Measurements from ENCODE around the gene ORMDL2.
A peak's percentile ranks its signal among the peaks of the same experiment; 100 is the strongest.

Gene ORMDL2

GRCh38 chr12:55840581-55841351 is 22.9 kb downstream of the ORMDL2 start:
- TF ChIP-seq CTCF (IDR thresholded peaks at IDR 0.05; ENCODE audit: control insufficient read depth, insufficient read depth, low read depth, low read length, missing control alignments): no peak
- no peak overlapping the region for H3K4me3 ChIP-seq (ENCODE audit: control insufficient read depth, low read depth, low read length)
- DNase-seq (ENCODE audit: low read depth): no peak

GRCh38 chr12:55842681-55843429 is 25.0 kb downstream of the ORMDL2 start, which contains the start of gene MMP19:
MMP19 (minus strand) TSS chr12:55842936; CDS start chr12:55842830, 106 bp downstream.
- no peak for TF ChIP-seq CTCF (IDR thresholded peaks at IDR 0.05; ENCODE audit: control insufficient read depth, insufficient read depth, low read depth, low read length, missing control alignments)
- H3K4me3 ChIP-seq (ENCODE audit: control insufficient read depth, low read depth, low read length): peak within 1 kb of the TSS; percentile 74
- peak; percentile 34 for DNase-seq (ENCODE audit: low read depth)

- DNase-seq (ENCODE audit: low read depth): no peak
- H3K4me3 ChIP-seq (ENCODE audit: control insufficient read depth, low read depth, low read length): no peak overlapping the region
- TF ChIP-seq CTCF (IDR thresholded peaks at IDR 0.05; ENCODE audit: control insufficient read depth, insufficient read depth, low read depth, low read length, missing control alignments): no peak
These were observed 25.6 kb downstream of the ORMDL2 start for GRCh38 chr12:55843431-55843830.

- no peak overlapping the region for H3K4me3 ChIP-seq (ENCODE audit: control insufficient read depth, low read depth, low read length)
- no peak for DNase-seq (ENCODE audit: low read depth)
- TF ChIP-seq CTCF (IDR thresholded peaks at IDR 0.05; ENCODE audit: control insufficient read depth, insufficient read depth, low read depth, low read length, missing control alignments): no peak
These were observed 27.1 kb downstream of the ORMDL2 start for GRCh38 chr12:55844961-55845360.

- DNase-seq (ENCODE audit: low read depth): no peak
- TF ChIP-seq CTCF (IDR thresholded peaks at IDR 0.05; ENCODE audit: control insufficient read depth, insufficient read depth, low read depth, low read length, missing control alignments): no peak
- H3K4me3 ChIP-seq (ENCODE audit: control insufficient read depth, low read depth, low read length): no peak overlapping the region
These were observed 27.5 kb downstream of the ORMDL2 start for GRCh38 chr12:55845361-55845760.

GRCh38 chr12:55845785-55846496 is 28.1 kb downstream of the ORMDL2 start:
- no peak for DNase-seq (ENCODE audit: low read depth)
- TF ChIP-seq CTCF (IDR thresholded peaks at IDR 0.05; ENCODE audit: control insufficient read depth, insufficient read depth, low read depth, low read length, missing control alignments): no peak
- H3K4me3 ChIP-seq (ENCODE audit: control insufficient read depth, low read depth, low read length): no peak overlapping the region
